A375 (cell line): ENCODE results near the gene PDXK. TPM values are rescaled to one million over a fixed set of nuclear protein-coding genes. Genes with fewer than 3 reads are reported as not detected.

ENCODE experiments used
- small RNA-seq: library from RNA; depleted of rRNA; stranded (forward); fragments of <200 nt; gene quantifications from one replicate; pipeline ENCODE3, GENCODE V24; 2014
- total RNA-seq: library from RNA; depleted of rRNA; stranded (reverse); fragments of >200 nt; shearing (Covaris generic); gene quantifications from 2 replicates; pipeline ENCODE4 v1.2.3, GENCODE V29; 2014; rRNA removed

PDXK gene
- total RNA-seq, result 80.3 and 93.8 TPM in 2 replicates

DNA sequence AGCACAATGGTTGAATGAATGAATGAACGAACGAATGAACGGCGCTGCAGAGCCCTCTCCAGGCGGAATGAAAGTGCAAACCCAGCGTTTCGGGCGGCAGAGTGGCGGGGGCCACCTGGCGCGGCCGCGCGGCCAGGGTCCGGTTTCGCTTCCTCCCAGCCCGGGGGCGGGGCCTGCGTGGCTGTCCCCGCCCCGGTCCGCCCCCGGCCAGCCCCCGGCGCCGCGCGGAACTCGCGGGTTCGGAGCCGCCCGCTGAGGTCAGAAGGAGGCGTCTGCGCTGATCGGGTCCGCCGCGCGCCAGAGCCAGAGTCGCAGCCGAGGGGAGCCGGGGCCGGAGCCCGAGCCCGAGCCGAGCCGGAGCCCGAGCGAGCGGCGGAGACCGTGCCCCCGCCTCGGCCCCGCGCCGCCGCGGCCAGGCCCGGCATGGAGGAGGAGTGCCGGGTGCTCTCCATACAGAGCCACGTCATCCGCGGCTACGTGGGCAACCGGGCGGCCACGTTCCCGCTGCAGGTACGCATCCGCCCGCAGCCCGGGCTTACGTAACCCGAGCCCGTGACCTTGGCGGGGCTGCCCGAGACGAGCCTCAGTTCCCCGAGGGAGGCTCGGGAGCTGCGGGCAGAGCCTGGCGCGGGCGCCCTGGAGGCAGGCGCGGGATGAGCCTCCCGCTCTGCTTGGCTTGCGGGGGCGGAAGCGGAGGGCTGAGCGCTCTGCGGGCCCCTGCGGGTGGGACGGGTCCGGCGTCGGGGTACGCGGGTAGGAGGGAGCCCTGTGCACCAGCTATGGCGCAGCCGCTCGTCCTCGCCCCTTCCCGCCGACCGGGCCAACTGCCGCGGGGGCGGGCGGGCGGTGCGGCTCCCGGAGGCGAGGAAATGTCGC lies at the start of gene PDXK:
Gene PDXK, plus strand, starts transcription at position 258 of the 876 bp plus-strand sequence. Its CDS starts 166 bp downstream, at position 424.

DNA sequence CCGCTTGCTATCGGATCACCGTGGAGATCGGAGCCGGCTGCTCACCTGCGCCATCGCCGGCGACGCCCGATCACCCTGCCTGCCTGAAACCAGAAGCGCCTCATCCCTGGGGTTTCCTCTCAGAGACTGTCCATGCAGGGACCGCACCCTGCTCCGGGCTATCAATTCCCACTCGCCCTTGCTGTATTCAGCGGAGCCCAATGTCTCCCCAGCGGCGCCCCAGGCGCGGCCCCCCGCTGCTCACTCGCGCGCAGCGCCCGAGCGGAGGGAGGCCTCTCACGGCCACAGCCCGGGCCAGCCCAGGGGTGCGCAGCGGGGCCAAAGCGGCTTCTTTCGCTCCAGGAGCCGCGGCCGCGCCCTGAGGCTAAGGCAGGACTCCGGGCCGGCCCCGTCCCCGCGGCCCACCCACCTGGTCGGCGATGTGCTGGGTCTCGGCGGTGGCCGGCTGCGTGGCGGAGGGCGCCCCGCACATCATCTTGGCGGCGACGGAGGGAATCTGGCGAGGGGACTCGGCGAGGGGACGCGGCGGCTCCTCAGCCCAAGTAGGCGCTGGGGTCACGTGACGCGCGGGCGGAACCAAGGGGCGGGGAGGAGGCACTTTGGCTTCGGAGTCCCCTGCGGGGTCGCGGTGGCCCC lies 57.0 kb downstream of the PDXK start, which contains the start of gene CSTB:
Gene CSTB, minus strand, starts transcription at position 514 of the 636 bp plus-strand sequence. Its CDS starts 39 bp downstream, at position 475.

DNA sequence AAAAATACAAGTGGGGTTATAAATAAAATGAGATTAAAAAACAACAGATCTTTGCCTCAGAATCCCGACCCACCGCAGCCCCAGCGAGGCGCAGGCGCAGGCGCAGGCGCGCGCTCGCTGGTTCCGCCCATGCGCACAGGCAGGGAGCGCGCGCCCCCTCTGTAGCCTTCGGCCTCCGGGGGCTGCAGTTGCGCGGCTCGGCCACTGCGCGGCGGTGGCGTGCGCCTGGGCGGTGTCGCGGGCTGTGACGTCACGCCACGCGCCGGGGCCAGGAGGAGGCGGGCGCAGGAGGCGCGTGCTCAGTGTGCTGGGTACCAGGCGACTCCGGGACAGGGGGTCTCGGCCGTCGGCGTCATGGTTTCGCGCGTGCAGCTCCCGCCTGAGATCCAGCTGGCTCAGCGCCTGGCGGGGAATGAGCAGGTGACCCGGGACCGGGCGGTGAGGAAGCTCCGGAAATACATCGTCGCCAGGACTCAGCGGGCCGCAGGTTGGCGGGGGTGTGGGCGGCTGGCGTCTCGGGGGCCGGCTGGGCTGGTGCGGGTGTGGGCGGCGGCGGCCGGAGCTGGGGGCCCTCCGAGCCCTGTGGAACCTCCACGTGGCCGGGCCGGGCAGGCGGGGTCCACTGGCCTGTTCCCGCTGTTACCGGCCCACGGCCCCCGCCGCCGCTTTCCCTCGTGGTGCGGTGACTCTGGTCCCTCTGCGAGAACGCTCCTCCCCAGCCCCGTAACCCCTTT lies 70.5 kb downstream of the PDXK start, which contains the start of gene RRP1:
Gene RRP1, plus strand, starts transcription at position 302 of the 734 bp plus-strand sequence. Its CDS starts 53 bp downstream, at position 355.

Small RNA genes within 50 kb of the gene (small RNA-seq; reads per million reads assigned to genes)
- gene AP001052.1, result not detected

Other genes starting within 250 kb of the PDXK start
- gene HSF2BP, start 59.6 kb upstream of the PDXK start, total RNA-seq, result 1.3 and 2.4 TPM in 2 replicates
- 24.9 and 25.3 TPM in 2 replicates for gene RRP1B, start 59.6 kb upstream of the PDXK start, total RNA-seq
- gene CSTB, start 57.2 kb downstream of the PDXK start, total RNA-seq, result 9.4 and 9.5 TPM in 2 replicates
- 25.7 and 29.3 TPM in 2 replicates for gene RRP1, start 70.4 kb downstream of the PDXK start, total RNA-seq
- gene AGPAT3, start 146.1 kb downstream of the PDXK start, total RNA-seq, result 26.5 and 36.1 TPM in 2 replicates